Adrenal gland (tissue), 5 donors: ENCODE data around the gene CFAP206.

ENCODE experiments used
- POLR2A ChIP-seq, 2 donors: fragments of 450-650 bp; IDR thresholded peaks; one replicate each; pipeline ENCODE4 v1.6.1; 2017; ENCODE audit warnings: antibody characterized with exemption in 2 of 2, mild to moderate bottlenecking in 2 of 2, moderate library complexity in 1 of 2
- TF ChIP-seq, protein P1 (sequence below), 6 experiments: fragments of 450-650 bp in 4 of 6; fragments of 200-600 bp in 2 of 6; sonication (generic) in 1 of 6; IDR thresholded peaks; 1 replicate in 5 of 6; 2 replicates in 1 of 6; pipeline versions ENCODE4 v1.5.1 to v1.8.0; 2016 to 2021; ENCODE audit warnings: antibody characterized with exemption in 6 of 6, mild to moderate bottlenecking in 2 of 6, moderate library complexity in 1 of 6
- donor health status: DM: no; HTN: no; CAD: no.

DNA sequence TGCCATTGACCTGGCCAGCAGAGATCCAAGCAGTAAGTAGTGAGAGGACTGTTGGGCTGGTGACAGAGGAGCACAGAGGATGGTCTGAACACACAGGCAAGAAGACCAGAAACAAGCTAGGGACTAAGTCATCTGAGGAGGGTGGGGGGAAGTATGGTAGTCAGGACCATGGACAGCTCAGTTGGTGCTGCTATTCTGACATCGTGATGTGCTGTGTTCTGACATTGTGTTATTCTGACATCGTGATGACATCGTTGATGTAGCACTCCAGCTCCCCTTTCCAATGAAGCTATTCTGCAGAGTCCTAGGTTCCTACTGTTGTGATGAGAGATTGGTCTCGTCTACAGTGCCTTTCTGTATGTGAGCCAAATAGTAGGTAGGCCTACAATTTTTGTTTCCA lies 28.7 kb downstream of the CFAP206 start:
- TF ChIP-seq, protein P1, sequence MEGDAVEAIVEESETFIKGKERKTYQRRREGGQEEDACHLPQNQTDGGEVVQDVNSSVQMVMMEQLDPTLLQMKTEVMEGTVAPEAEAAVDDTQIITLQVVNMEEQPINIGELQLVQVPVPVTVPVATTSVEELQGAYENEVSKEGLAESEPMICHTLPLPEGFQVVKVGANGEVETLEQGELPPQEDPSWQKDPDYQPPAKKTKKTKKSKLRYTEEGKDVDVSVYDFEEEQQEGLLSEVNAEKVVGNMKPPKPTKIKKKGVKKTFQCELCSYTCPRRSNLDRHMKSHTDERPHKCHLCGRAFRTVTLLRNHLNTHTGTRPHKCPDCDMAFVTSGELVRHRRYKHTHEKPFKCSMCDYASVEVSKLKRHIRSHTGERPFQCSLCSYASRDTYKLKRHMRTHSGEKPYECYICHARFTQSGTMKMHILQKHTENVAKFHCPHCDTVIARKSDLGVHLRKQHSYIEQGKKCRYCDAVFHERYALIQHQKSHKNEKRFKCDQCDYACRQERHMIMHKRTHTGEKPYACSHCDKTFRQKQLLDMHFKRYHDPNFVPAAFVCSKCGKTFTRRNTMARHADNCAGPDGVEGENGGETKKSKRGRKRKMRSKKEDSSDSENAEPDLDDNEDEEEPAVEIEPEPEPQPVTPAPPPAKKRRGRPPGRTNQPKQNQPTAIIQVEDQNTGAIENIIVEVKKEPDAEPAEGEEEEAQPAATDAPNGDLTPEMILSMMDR (IDR thresholded peaks at IDR 0.05) = no peak
- no peak for TF ChIP-seq POLR2A (IDR thresholded peaks at IDR 0.05)
